MM.1S (cell line): ENCODE data around the gene TSPYL1.

Experiments
- EZH2 ChIP-seq: fragments of 300-600 bp; sonication (generic); optimal IDR thresholded peaks from 2 replicates; pipeline ENCODE3; 2017; ENCODE audit warnings: low read depth, mild to moderate bottlenecking, antibody characterized with exemption, low read length, mixed read lengths
- TF ChIP-seq, protein P1 (sequence below): fragments of 300-600 bp; sonication (generic); IDR thresholded peaks from 2 replicates; pipeline ENCODE4 v1.5.1; 2016; ENCODE audit warnings: antibody characterized with exemption, low read length, mixed read lengths

- TF ChIP-seq, protein P1, sequence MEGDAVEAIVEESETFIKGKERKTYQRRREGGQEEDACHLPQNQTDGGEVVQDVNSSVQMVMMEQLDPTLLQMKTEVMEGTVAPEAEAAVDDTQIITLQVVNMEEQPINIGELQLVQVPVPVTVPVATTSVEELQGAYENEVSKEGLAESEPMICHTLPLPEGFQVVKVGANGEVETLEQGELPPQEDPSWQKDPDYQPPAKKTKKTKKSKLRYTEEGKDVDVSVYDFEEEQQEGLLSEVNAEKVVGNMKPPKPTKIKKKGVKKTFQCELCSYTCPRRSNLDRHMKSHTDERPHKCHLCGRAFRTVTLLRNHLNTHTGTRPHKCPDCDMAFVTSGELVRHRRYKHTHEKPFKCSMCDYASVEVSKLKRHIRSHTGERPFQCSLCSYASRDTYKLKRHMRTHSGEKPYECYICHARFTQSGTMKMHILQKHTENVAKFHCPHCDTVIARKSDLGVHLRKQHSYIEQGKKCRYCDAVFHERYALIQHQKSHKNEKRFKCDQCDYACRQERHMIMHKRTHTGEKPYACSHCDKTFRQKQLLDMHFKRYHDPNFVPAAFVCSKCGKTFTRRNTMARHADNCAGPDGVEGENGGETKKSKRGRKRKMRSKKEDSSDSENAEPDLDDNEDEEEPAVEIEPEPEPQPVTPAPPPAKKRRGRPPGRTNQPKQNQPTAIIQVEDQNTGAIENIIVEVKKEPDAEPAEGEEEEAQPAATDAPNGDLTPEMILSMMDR, result no peak
- TF ChIP-seq EZH2, result no peak
Observed at GRCh38 chr6:116298273-116298672, 18.5 kb upstream of the TSPYL1 start.
